Esophagus squamous epithelium (tissue), 5 donors: Measurements from ENCODE around the gene PPP1CC. TPM values are rescaled to one million over a fixed set of nuclear protein-coding genes. Genes with fewer than 3 reads are reported as not detected.
"Not testable (repeated sequence)": the region's sequence is repeated elsewhere in the genome, so short reads cannot be mapped to it uniquely, and the experiment has no call there.

ENCODE experiments used
- DNase-seq: peaks from one replicate; lab custom pipeline; 2025; lab: John Stamatoyannopoulos, UW
- H3K27ac ChIP-seq, 4 donors: fragments of 200-600 bp; sonication (generic); one replicate each; pipeline ENCODE4 v1.5.1; 2016 to 2019; ENCODE audit warnings: mild to moderate bottlenecking in 1 of 4
- H3K27me3 ChIP-seq, 4 donors: fragments of 200-600 bp; sonication (generic); 1 replicate in 3 of 4; 2 replicates in 1 of 4; pipeline versions ENCODE4 v1.5.1 to v1.6.0; 2017 to 2021; ENCODE audit warnings: antibody characterized with exemption in 1 of 4
- H3K36me3 ChIP-seq, 3 donors: fragments of 200-600 bp; sonication (generic); one replicate each; pipeline ENCODE4 v1.5.1; 2016 to 2019
- H3K4me1 ChIP-seq, 3 donors: fragments of 200-600 bp; sonication (generic); one replicate each; pipeline ENCODE4 v1.5.1; 2017 to 2019
- H3K4me3 ChIP-seq, 4 donors: fragments of 200-600 bp; sonication (generic); 1 replicate in 3 of 4; 2 replicates in 1 of 4; pipeline ENCODE4 v1.5.1; 2016 to 2019; ENCODE audit warnings: mild to moderate bottlenecking in 2 of 4, moderate library complexity in 1 of 4
- H3K9me3 ChIP-seq, 3 donors: fragments of 200-600 bp; sonication (generic); one replicate each; pipeline ENCODE4 v1.5.1; 2016 to 2019
- CTCF ChIP-seq, 6 experiments: fragments of 450-650 bp in 4 of 6; fragments of 200-600 bp in 2 of 6; sonication (generic) in 2 of 6; IDR thresholded peaks; one replicate each; pipeline ENCODE4 v1.5.1; 2016 to 2019; ENCODE audit warnings: antibody characterized with exemption in 6 of 6, mild to moderate bottlenecking in 4 of 6, moderate library complexity in 4 of 6
- POLR2A ChIP-seq, 4 donors: fragments of 450-650 bp; IDR thresholded peaks; one replicate each; pipeline ENCODE4 v1.6.1; 2017; ENCODE audit warnings: antibody characterized with exemption in 4 of 4, mild to moderate bottlenecking in 4 of 4, moderate library complexity in 3 of 4
- WGBS, 2 donors: methylation state at CpG; one replicate each; pipeline ENCODE4 v1.1.5; 2018; 5-methylcytosine and 5-hydroxymethylcytosine counted together
- intact Hi-C: fragments of 100-400 bp; cut with DNase I; formaldehyde crosslinking; loops from one replicate; pipeline ENCODE4 v1.15.0; 2022
- total RNA-seq, 4 donors: library from RNA; depleted of rRNA; stranded (reverse); fragments of >200 nt; gene quantifications; one replicate each; pipeline ENCODE4 v1.1.0, GENCODE V29; 2016
- donor health status: DM: yes; HTN: yes; CAD: no.

Gene PPP1CC
- total RNA-seq, 4 donors from 2014 or later: 55.3 to 127 (median 114) TPM

GRCh38 chr12:110742096-110742717 is 484 bp downstream of the PPP1CC start:
- DNase-seq: no peak
- intact Hi-C loops: no loop called here
- Histone ChIP-seq H3K9me3 (no peaks in the 10 kb centered on the region), H3K4me1 (peaks cover 0 to 73% (median 45%) of the 10 kb centered on the region in 3 donors), H3K27ac (peak overlapping the region; percentile 92 to 98 (median 94)), H3K4me3 (peak overlapping the region; percentile 78 to 98 (median 86)), H3K27me3 (no peaks in the 10 kb centered on the region), H3K36me3 (no peaks in the 10 kb centered on the region)
- WGBS, 2 donors: 0 to 1% methylated on average over 16 to 22 of the region's 44 CpGs
- TF ChIP-seq POLR2A (IDR thresholded peaks at IDR 0.05): no peak
- no peak for TF ChIP-seq CTCF (IDR thresholded peaks at IDR 0.05)

- intact Hi-C loops: no loop called here
- TF ChIP-seq CTCF (IDR thresholded peaks at IDR 0.05) (no peak), POLR2A (IDR thresholded peaks at IDR 0.05) (no peak)
- Histone ChIP-seq H3K27ac (peak overlapping the region in 3 of 4 donors; percentile 92 to 98 (median 93)), H3K9me3 (no peaks in the 10 kb centered on the region), H3K27me3 (no peaks in the 10 kb centered on the region), H3K4me3 (peak overlapping the region; percentile 78 to 98 (median 86)), H3K36me3 (peaks cover 0 to under 1% (median 0%) of the 10 kb centered on the region in 3 donors), H3K4me1 (peaks cover 0 to 79% (median 48%) of the 10 kb centered on the region in 3 donors)
- DNase-seq: no peak
- 0% methylated on average over 14 of the region's 14 CpGs for WGBS, 2 donors
Observed at GRCh38 chr12:110741341-110742095, 1.2 kb downstream of the PPP1CC start.

DNA sequence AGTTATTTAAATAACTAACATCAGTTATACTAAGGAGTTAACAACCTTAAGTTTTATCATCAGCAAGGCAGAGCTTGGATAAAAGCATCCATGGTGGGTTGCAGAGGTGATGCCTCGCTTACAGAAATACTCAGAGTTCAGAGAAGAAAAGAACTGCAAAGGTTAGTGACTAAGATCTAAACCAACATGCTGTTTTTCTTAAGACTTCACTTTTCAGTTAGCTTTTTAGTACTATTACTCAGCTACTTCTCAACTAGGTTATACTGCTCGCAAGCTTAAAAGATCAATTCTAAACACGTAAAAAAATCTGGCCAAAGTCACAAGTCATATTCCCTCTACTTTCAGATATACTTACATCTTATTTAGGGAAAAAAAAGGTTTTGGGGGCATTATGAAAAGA is 2.8 kb downstream of the PPP1CC start:
- no peaks in the 10 kb centered on the region for H3K27me3 ChIP-seq
- intact Hi-C loops: no loop called here
- DNase-seq: no peak
- H3K27ac ChIP-seq: peak overlapping the region in 2 of 4 donors; percentile 19 to 93
- TF ChIP-seq CTCF (IDR thresholded peaks at IDR 0.05) (no peak), POLR2A (IDR thresholded peaks at IDR 0.05) (no peak)
- no peaks in the 10 kb centered on the region for H3K9me3 ChIP-seq
- 38 to 47% methylated on average over 3 of the region's 3 CpGs for WGBS, 2 donors
- H3K4me1 ChIP-seq: peaks cover 0 to 86% (median 48%) of the 10 kb centered on the region in 3 donors
- H3K36me3 ChIP-seq: peaks cover 0 to 16% (median 0%) of the 10 kb centered on the region in 3 donors
- H3K4me3 ChIP-seq: peak overlapping the region in 3 of 4 donors; percentile 80 to 98 (median 91)

DNA sequence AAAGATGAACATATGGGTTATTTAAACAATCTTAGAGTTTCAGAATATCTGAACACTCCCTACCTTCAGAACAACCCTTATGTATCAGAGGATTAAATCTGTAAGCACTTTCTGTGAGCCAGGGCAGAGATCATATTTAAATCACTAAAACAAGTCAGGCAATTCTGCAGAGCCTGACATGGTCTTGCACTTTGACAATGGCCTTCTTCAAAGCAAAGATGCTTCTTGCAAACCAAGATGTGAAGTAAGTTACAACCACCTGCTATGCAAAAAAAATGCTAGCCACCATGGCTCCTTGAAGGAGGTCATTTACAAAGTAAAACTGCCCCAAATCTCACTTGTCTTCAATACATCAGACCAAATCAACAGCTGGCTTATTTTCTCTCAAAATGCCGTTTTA is 3.2 kb downstream of the PPP1CC start:
- Histone ChIP-seq H3K4me3 (peak overlapping the region in 2 of 4 donors; percentile 80 to 98), H3K36me3 (peaks cover 0 to 18% (median 0%) of the 10 kb centered on the region in 3 donors), H3K27me3 (no peaks in the 10 kb centered on the region), H3K27ac (peak overlapping the region in 2 of 4 donors; percentile 19 to 93), H3K9me3 (no peaks in the 10 kb centered on the region), H3K4me1 (peaks cover 0 to 86% (median 48%) of the 10 kb centered on the region in 3 donors)
- intact Hi-C loops: no loop called here
- no peak for DNase-seq
- WGBS, 2 donors: 7 to 27% methylated on average over 1 of the region's 1 CpG
- no peak for TF ChIP-seq CTCF (IDR thresholded peaks at IDR 0.05)
- no peak for TF ChIP-seq POLR2A (IDR thresholded peaks at IDR 0.05)

GRCh38 chr12:110737532-110737931 is 5.2 kb downstream of the PPP1CC start:
- Histone ChIP-seq H3K27ac (peak overlapping the region in 1 of 4 donors; percentile 93), H3K4me1 (peaks cover 7 to 89% (median 56%) of the 10 kb centered on the region in 3 donors), H3K4me3 (no peak overlapping the region), H3K27me3 (no peaks in the 10 kb centered on the region), H3K9me3 (no peaks in the 10 kb centered on the region), H3K36me3 (peaks cover 0 to 25% (median 0%) of the 10 kb centered on the region in 3 donors)
- TF ChIP-seq POLR2A (IDR thresholded peaks at IDR 0.05) (no peak), CTCF (IDR thresholded peaks at IDR 0.05) (no peak)
- WGBS, 2 donors: 53 to 74% methylated on average over 3 of the region's 3 CpGs
- intact Hi-C loops: no loop called here
- no peak for DNase-seq

- H3K36me3 ChIP-seq: peaks cover 0 to 28% (median 0%) of the 10 kb centered on the region in 3 donors
- H3K27me3 ChIP-seq, H3K9me3 ChIP-seq, DNase-seq, intact Hi-C loops, H3K4me3 ChIP-seq: not testable (repeated sequence)
- peaks cover 7 to 95% (median 56%) of the 10 kb centered on the region in 3 donors for H3K4me1 ChIP-seq
- WGBS, 2 donors: 41 to 44% methylated on average over 4 to 5 of the region's 5 CpGs
- H3K27ac ChIP-seq: peak overlapping the region in 1 of 4 donors; percentile 93
Observed at GRCh38 chr12:110737016-110737415, 5.7 kb downstream of the PPP1CC start.
